ENCODE results near the gene RPUSD1. TPM values are rescaled to one million over a fixed set of nuclear protein-coding genes. Genes with fewer than 3 reads are reported as not detected.

Gene RPUSD1
- polyA plus RNA-seq, 1 of the 3 experiments (the other 2 are of a cell fraction) = 27.7 TPM

DNA sequence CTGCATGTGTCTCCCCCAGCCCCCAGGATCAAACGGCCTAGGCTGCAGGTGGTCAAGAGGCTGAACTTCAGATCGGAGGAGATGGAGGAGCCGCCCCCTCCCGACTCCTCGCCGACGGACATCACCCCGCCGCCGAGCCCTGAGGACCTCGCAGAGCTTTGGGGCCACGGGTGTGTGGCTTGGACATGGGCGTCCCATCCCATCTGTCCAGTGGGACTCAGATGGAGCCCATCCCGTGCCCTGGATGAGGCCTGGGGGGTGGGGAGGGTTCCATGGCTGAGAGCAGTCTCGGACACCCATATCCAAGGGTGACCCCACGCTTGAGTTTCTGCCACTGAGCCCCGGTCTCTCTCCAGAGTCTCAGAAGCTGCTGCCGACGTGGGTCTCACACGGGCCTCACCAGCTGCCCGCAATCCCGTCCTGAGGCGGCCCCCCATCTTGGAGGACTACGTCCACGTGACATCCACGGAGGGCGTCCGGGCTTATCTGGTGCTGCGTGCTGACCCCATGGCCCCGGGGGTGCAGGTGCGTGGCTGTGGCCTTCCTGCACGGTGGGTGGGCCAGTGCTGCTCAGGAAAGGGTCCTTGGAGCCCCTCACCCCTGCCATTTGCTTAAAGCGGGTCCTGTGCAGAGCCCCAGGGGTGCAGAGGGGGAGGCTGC is 1.1 kb upstream of the RPUSD1 start:
- peak overlapping the region; percentile 79 to 84 for H3K4me3 ChIP-seq (ENCODE audit: low read depth in 2 of 2, low read length in 1 of 2)
- peaks cover 0 to 16% of the 10 kb centered on the region in 2 experiments for H3K36me3 ChIP-seq (replicated peaks in 1 of 2; ENCODE audit: control insufficient read depth in 1 of 2, insufficient read depth in 2 of 2, low read length in 1 of 2)
- H3K9me2 ChIP-seq = no peaks in the 10 kb centered on the region
- H4K20me1 ChIP-seq (ENCODE audit: insufficient read depth) = peaks cover 23% of the 10 kb centered on the region; the same call in 1 of the 2 replicates
- H3K27me3 ChIP-seq (ENCODE audit: insufficient read depth) = no peaks in the 10 kb centered on the region
- H3K4me1 ChIP-seq (ENCODE audit: control insufficient read depth in 1 of 2, insufficient read depth in 2 of 2, low read depth in 1 of 2, low read length in 1 of 2) = peaks cover 0 to 19% of the 10 kb centered on the region in 2 experiments; a peak in 1 of 4 replicates
- TF ChIP-seq, protein P1, sequence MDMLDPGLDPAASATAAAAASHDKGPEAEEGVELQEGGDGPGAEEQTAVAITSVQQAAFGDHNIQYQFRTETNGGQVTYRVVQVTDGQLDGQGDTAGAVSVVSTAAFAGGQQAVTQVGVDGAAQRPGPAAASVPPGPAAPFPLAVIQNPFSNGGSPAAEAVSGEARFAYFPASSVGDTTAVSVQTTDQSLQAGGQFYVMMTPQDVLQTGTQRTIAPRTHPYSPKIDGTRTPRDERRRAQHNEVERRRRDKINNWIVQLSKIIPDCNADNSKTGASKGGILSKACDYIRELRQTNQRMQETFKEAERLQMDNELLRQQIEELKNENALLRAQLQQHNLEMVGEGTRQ (IDR thresholded peaks at IDR 0.05; ENCODE audit: borderline replicate concordance, low read depth, low read length) = no peak
- TF ChIP-seq RCOR1 (IDR thresholded peaks at IDR 0.05; ENCODE audit: low read length) (no peak), YY1 (IDR thresholded peaks at IDR 0.05; ENCODE audit: low read depth) (no peak), GABPA (IDR thresholded peaks at IDR 0.05; ENCODE audit: low read depth) (no peak), ELF1 (IDR thresholded peaks at IDR 0.05) (no peak), FOSL2 (IDR thresholded peaks at IDR 0.05; ENCODE audit: borderline replicate concordance, low read depth) (no peak), MEF2A (IDR thresholded peaks at IDR 0.05; ENCODE audit: borderline replicate concordance, low read depth) (no peak), FOXM1 (IDR thresholded peaks at IDR 0.05; ENCODE audit: low read depth) (no peak), RAD21 (IDR thresholded peaks at IDR 0.05; ENCODE audit: low read length) (no peak), JUND (IDR thresholded peaks at IDR 0.05) (no peak)
- TF ChIP-seq, protein P2, sequence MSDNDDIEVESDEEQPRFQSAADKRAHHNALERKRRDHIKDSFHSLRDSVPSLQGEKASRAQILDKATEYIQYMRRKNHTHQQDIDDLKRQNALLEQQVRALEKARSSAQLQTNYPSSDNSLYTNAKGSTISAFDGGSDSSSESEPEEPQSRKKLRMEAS (IDR thresholded peaks at IDR 0.05; ENCODE audit: low read depth) = no peak
- TF ChIP-seq, protein P3, sequence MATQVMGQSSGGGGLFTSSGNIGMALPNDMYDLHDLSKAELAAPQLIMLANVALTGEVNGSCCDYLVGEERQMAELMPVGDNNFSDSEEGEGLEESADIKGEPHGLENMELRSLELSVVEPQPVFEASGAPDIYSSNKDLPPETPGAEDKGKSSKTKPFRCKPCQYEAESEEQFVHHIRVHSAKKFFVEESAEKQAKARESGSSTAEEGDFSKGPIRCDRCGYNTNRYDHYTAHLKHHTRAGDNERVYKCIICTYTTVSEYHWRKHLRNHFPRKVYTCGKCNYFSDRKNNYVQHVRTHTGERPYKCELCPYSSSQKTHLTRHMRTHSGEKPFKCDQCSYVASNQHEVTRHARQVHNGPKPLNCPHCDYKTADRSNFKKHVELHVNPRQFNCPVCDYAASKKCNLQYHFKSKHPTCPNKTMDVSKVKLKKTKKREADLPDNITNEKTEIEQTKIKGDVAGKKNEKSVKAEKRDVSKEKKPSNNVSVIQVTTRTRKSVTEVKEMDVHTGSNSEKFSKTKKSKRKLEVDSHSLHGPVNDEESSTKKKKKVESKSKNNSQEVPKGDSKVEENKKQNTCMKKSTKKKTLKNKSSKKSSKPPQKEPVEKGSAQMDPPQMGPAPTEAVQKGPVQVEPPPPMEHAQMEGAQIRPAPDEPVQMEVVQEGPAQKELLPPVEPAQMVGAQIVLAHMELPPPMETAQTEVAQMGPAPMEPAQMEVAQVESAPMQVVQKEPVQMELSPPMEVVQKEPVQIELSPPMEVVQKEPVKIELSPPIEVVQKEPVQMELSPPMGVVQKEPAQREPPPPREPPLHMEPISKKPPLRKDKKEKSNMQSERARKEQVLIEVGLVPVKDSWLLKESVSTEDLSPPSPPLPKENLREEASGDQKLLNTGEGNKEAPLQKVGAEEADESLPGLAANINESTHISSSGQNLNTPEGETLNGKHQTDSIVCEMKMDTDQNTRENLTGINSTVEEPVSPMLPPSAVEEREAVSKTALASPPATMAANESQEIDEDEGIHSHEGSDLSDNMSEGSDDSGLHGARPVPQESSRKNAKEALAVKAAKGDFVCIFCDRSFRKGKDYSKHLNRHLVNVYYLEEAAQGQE (IDR thresholded peaks at IDR 0.05; ENCODE audit: low read depth, low read length) = no peak
- TF ChIP-seq, protein P4, sequence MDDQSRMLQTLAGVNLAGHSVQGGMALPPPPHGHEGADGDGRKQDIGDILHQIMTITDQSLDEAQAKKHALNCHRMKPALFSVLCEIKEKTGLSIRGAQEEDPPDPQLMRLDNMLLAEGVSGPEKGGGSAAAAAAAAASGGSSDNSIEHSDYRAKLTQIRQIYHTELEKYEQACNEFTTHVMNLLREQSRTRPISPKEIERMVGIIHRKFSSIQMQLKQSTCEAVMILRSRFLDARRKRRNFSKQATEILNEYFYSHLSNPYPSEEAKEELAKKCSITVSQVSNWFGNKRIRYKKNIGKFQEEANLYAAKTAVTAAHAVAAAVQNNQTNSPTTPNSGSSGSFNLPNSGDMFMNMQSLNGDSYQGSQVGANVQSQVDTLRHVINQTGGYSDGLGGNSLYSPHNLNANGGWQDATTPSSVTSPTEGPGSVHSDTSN (IDR thresholded peaks at IDR 0.05) = no peak
- TF ChIP-seq, protein P5, sequence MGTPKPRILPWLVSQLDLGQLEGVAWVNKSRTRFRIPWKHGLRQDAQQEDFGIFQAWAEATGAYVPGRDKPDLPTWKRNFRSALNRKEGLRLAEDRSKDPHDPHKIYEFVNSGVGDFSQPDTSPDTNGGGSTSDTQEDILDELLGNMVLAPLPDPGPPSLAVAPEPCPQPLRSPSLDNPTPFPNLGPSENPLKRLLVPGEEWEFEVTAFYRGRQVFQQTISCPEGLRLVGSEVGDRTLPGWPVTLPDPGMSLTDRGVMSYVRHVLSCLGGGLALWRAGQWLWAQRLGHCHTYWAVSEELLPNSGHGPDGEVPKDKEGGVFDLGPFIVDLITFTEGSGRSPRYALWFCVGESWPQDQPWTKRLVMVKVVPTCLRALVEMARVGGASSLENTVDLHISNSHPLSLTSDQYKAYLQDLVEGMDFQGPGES (IDR thresholded peaks at IDR 0.05; ENCODE audit: low read depth, low read length) = no peak
- TF ChIP-seq, protein P6, sequence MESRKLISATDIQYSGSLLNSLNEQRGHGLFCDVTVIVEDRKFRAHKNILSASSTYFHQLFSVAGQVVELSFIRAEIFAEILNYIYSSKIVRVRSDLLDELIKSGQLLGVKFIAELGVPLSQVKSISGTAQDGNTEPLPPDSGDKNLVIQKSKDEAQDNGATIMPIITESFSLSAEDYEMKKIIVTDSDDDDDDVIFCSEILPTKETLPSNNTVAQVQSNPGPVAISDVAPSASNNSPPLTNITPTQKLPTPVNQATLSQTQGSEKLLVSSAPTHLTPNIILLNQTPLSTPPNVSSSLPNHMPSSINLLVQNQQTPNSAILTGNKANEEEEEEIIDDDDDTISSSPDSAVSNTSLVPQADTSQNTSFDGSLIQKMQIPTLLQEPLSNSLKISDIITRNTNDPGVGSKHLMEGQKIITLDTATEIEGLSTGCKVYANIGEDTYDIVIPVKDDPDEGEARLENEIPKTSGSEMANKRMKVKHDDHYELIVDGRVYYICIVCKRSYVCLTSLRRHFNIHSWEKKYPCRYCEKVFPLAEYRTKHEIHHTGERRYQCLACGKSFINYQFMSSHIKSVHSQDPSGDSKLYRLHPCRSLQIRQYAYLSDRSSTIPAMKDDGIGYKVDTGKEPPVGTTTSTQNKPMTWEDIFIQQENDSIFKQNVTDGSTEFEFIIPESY (IDR thresholded peaks at IDR 0.05; ENCODE audit: borderline replicate concordance, low read depth) = no peak
- H2AFZ ChIP-seq (ENCODE audit: low read depth) = no peak overlapping the region
- H3K79me2 ChIP-seq (ENCODE audit: insufficient read depth) = peaks cover 31% of the 10 kb centered on the region
- no peak overlapping the region for H3K27ac ChIP-seq (ENCODE audit: low read depth in 2 of 2, low read length in 1 of 2)
- peak overlapping the region; percentile 92 for H3K4me2 ChIP-seq
- no peak for DNase-seq
- WGBS (ENCODE audit: low lambda C conversion rate) = 47% methylated on average over 22 of the region's 33 CpGs
- CTCF ChIA-PET = interaction anchor here (0.9 to 8.9 kb wide), 2 partner anchors 75 to 122 kb away, joined by 4 to 127 read pairs; partner anchors contain the start of genes METRN and RHOT2
- POLR2A ChIA-PET = interaction anchor here (0.7 to 2.2 kb wide), 2 partner anchors 11 to 68 kb away, joined by 4 to 18 read pairs; partner anchors contain the start of genes ANTKMT and GNG13
- H3K9ac ChIP-seq = peak overlapping the region; percentile 70
- no peaks in the 10 kb centered on the region for H3K9me3 ChIP-seq
- H3F3A ChIP-seq (replicated peaks; ENCODE audit: insufficient read depth) = no peaks in the 10 kb centered on the region
